ENCODE data around the gene UCK1.

DNA sequence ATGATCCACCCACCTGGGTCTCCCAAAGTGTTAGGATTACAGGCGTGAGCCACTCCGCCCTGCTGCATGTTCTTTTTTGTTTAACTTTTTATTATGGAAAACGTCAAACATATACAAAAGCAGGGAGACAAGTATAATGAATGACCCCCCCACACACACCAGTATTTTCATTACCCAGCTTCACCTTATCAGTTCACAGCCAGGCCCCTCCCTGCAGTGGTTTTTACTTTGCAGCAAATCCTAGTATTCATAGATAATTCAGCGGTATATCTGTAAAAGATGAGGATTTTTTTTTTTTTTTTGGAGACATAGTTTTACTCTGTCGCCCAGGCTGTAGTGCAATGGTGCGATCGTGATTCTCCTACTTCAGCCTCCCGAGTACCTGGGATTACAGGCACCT lies 26.1 kb downstream of the UCK1 start:
- TF ChIP-seq, protein P1, sequence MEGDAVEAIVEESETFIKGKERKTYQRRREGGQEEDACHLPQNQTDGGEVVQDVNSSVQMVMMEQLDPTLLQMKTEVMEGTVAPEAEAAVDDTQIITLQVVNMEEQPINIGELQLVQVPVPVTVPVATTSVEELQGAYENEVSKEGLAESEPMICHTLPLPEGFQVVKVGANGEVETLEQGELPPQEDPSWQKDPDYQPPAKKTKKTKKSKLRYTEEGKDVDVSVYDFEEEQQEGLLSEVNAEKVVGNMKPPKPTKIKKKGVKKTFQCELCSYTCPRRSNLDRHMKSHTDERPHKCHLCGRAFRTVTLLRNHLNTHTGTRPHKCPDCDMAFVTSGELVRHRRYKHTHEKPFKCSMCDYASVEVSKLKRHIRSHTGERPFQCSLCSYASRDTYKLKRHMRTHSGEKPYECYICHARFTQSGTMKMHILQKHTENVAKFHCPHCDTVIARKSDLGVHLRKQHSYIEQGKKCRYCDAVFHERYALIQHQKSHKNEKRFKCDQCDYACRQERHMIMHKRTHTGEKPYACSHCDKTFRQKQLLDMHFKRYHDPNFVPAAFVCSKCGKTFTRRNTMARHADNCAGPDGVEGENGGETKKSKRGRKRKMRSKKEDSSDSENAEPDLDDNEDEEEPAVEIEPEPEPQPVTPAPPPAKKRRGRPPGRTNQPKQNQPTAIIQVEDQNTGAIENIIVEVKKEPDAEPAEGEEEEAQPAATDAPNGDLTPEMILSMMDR (conservative IDR thresholded peaks at IDR 0.05; ENCODE audit: low read length): no peak
- TF ChIP-seq EZH2phosphoT487 (IDR thresholded peaks at IDR 0.05; ENCODE audit: borderline replicate concordance): no peak
